ENCODE results near the gene LPAR1. TPM values are rescaled to one million over a fixed set of nuclear protein-coding genes. Genes with fewer than 3 reads are reported as not detected.

The LPAR1 gene
- total and polyA plus RNA-seq, 2 of the 8 experiments (the other 6 are each of a cell fraction or from before 2014, with no cell fraction given): 3.4 to 5.1 TPM

DNA sequence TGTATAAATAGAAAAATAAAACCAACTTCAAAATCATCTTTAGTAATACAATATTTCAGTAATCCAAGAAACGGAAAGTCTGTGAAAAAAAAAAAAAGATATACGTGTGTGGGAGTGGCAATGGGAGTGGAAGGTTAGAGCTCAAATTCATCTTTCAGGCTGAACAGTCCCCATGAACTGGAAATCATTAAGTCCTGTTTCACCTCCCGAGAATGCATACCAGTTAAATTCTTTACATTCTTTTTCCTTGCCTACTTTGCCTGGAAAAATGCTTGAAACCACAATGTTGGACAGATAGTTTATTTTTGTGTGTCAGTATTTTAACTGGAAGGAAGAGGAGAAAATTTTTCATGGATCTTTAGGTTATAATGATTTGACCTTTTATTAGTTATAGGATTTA is 202.9 kb downstream of the LPAR1 start:
- H4K5ac ChIP-seq (ENCODE audit: insufficient read length, low read depth, low read length): no peak overlapping the region
- no peak overlapping the region for H2BK20ac ChIP-seq (ENCODE audit: low read length)
- H3K4me1 ChIP-seq (replicated peaks in 1 of 4; ENCODE audit: control insufficient read depth in 3 of 4, insufficient read depth in 4 of 4, low read length in 3 of 4): no peaks in the 10 kb centered on the region
- H3K23ac ChIP-seq (ENCODE audit: insufficient read length): no peak overlapping the region
- no peak overlapping the region for H2AK5ac ChIP-seq (ENCODE audit: low read depth, low read length)
- H3K4ac ChIP-seq (replicated peaks; ENCODE audit: insufficient read length, low read depth, low read length): no peak overlapping the region
- H3K23me2 ChIP-seq (ENCODE audit: low read depth, low read length): no peaks in the 10 kb centered on the region
- H2BK5ac ChIP-seq (ENCODE audit: low read depth, low read length): no peak overlapping the region
- H4K20me1 ChIP-seq (replicated peaks in 1 of 2; ENCODE audit: control insufficient read depth in 1 of 2, insufficient read depth in 2 of 2, low read length in 2 of 2): no peaks in the 10 kb centered on the region
- H4K91ac ChIP-seq (replicated peaks; ENCODE audit: insufficient read length, low read length): no peak overlapping the region
- no peak overlapping the region for H2BK12ac ChIP-seq (ENCODE audit: low read depth, low read length)
- no peak overlapping the region for H3K27ac ChIP-seq (ENCODE audit: low read depth, low read length)
- no peak overlapping the region for H3K4me2 ChIP-seq (ENCODE audit: insufficient read depth in 1 of 2, low read depth in 2 of 2, low read length in 2 of 2)
- FAIRE-seq: no peak
- H3K18ac ChIP-seq (ENCODE audit: extremely low read depth, low read length): no peak overlapping the region
- no peak overlapping the region for H2BK120ac ChIP-seq (replicated peaks; ENCODE audit: low read depth, low read length)
- no peaks in the 10 kb centered on the region for H3K79me1 ChIP-seq (ENCODE audit: low read depth, low read length)
- no peak overlapping the region for H2BK15ac ChIP-seq (ENCODE audit: low read length)
- ChIA-PET POLR2A (ENCODE audit: partially characterized antibody) (no interaction called here), CTCF (ENCODE audit: partially characterized antibody) (interaction anchor here (1.1 to 1.6 kb wide), 2 partner anchors 23 to 172 kb away, joined by 3 to 4 read pairs; no protein-coding TSS in a partner anchor)
- H3K36me3 ChIP-seq (ENCODE audit: control insufficient read depth in 2 of 4, insufficient read depth in 4 of 4, low read length in 3 of 4): no peaks in the 10 kb centered on the region
- 88% methylated on average over 3 of the region's 3 CpGs; no CpG with 5 or more reads in 1 of the 2 experiments for WGBS, 2 experiments (ENCODE audit: extremely low coverage in 1 of 2, insufficient coverage in 1 of 2, insufficient read length in 1 of 2, insufficient replicate concordance in 2 of 2, low coverage in 1 of 2, low lambda C conversion rate in 2 of 2, missing lambda C conversion rate in 1 of 2)
- no peak overlapping the region for H3K9ac ChIP-seq (replicated peaks in 1 of 4; ENCODE audit: extremely low read depth in 1 of 4, low read depth in 3 of 4, low read length in 3 of 4)
- no peak overlapping the region for H3K14ac ChIP-seq (ENCODE audit: insufficient read length)
- no peak overlapping the region for H2AFZ ChIP-seq (ENCODE audit: low read length)
- DNase-seq (ENCODE audit: low read depth in 1 of 2, low spot score in 2 of 2): no peak
- H4K8ac ChIP-seq (ENCODE audit: extremely low read depth, insufficient read depth, low read length): no peak overlapping the region
- H3K27me3 ChIP-seq (replicated peaks in 1 of 4; ENCODE audit: control insufficient read depth in 3 of 4, extremely low read depth in 1 of 4, insufficient read depth in 3 of 4, low read length in 3 of 4): no peaks in the 10 kb centered on the region
- TF ChIP-seq MAFK (IDR thresholded peaks at IDR 0.05; ENCODE audit: low read depth, low read length): no peak
- H3K9me3 ChIP-seq (ENCODE audit: insufficient read depth in 2 of 2, low read depth in 1 of 2, low read length in 1 of 2): no peaks in the 10 kb centered on the region; a peak in 1 of 4 replicates
- H3K4me3 ChIP-seq (ENCODE audit: extremely low read depth in 1 of 4, insufficient read depth in 2 of 4, low read depth in 3 of 4, low read length in 4 of 4): no peak overlapping the region
- no peaks in the 10 kb centered on the region for H3K79me2 ChIP-seq (ENCODE audit: control insufficient read depth in 1 of 2, insufficient read depth in 2 of 2, low read length in 2 of 2)
- H3K56ac ChIP-seq (replicated peaks; ENCODE audit: insufficient read length, low read depth, low read length): no peak overlapping the region
